ENCODE results near the gene PRR33.

DNA sequence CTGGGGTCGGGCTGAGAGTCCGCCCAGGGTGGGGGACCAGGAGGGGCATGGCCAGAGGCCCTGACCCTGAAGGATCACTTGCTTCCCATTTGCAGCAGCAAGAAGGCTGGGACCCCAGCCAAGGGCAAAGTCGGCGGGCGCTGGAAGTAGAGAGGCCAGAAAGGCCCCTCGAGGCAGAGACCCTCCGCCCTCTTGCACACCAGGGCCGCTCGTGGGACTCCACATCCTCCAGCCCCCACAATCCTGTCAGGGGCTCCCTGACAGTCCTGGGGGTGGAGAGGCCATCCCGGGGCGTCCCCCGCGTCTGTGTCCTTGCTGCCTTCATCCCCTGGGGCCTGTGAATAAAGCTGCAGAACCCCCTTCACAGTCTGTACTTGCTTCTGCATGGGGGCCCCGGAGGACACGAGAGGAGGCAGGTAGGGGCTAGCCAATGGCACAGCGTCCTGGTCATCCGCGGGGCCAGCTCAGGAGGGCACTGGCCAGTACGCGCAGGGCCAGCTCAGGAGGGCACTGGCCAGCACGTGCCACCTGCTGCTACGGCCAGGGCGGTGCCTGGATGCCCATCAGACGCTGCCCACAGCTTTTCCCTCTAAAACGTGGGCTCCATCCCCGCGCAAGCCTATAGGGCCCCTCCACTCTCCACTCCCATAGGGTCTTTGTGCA is 46.8 kb upstream of the PRR33 start:
- TF ChIP-seq ZNF24 (IDR thresholded peaks at IDR 0.05) (no peak), ZNF431 (CRISPR knock-in tag; IDR thresholded peaks at IDR 0.05) (no peak), CREB1 (IDR thresholded peaks at IDR 0.05) (no peak), CREB1 (CRISPR knock-in tag; IDR thresholded peaks at IDR 0.05) (no peak), TEAD4 (IDR thresholded peaks at IDR 0.05; ENCODE audit: low read length) (no peak), TEAD4 (CRISPR knock-in tag; IDR thresholded peaks at IDR 0.05; ENCODE audit: borderline replicate concordance) (no peak), FOXM1 (IDR thresholded peaks at IDR 0.05; ENCODE audit: low read depth) (no peak), FOXM1 (CRISPR knock-in tag; IDR thresholded peaks at IDR 0.05; ENCODE audit: low read depth) (no peak), FOXK2 (conservative IDR thresholded peaks at IDR 0.05 in 1 of 2, IDR thresholded peaks at IDR 0.05 in 1 of 2; ENCODE audit: low read depth in 2 of 2) (no peak), HNRNPLL (IDR thresholded peaks at IDR 0.05; ENCODE audit: low read depth, low read length, poor library complexity, severe bottlenecking) (no peak)

All from K562 (cell line).